ENCODE measurements around the gene OR10AD1.
A peak's percentile ranks its signal among the peaks of the same experiment; 100 is the strongest.
"Not testable (repeated sequence)": the region's sequence is repeated elsewhere in the genome, so short reads cannot be mapped to it uniquely, and the experiment has no call there.

OR10AD1 gene

GRCh38 chr12:48203192-48203591 lies at the start of gene OR10AD1:
TSS of gene OR10AD1 (minus strand) at chr12:48203292. CDS start at chr12:48203292, 0 bp downstream.
- no peak for DNase-seq

GRCh38 chr12:48247181-48247966 lies 44.3 kb upstream of the OR10AD1 start:
- no peak for DNase-seq

GRCh38 chr12:48237162-48237561 lies 34.1 kb upstream of the OR10AD1 start:
- DNase-seq: no peak

- no peak for DNase-seq
These were observed 32.8 kb upstream of the OR10AD1 start for GRCh38 chr12:48235796-48236333.

GRCh38 chr12:48231169-48231958 lies 28.3 kb upstream of the OR10AD1 start:
- not testable (repeated sequence) for DNase-seq

- DNase-seq: not testable (repeated sequence)
These were observed 21.4 kb upstream of the OR10AD1 start for GRCh38 chr12:48224533-48224932.

GRCh38 chr12:48221645-48222044 lies 18.6 kb upstream of the OR10AD1 start:
- DNase-seq: no peak

GRCh38 chr12:48220701-48221100 lies 17.6 kb upstream of the OR10AD1 start:
- DNase-seq: no peak

- DNase-seq: no peak
These were observed 16.5 kb upstream of the OR10AD1 start for GRCh38 chr12:48219631-48220030.

- DNase-seq: peak; percentile 68
These were observed 13.7 kb upstream of the OR10AD1 start for GRCh38 chr12:48216785-48217184.

GRCh38 chr12:48209495-48209894 lies 6.4 kb upstream of the OR10AD1 start:
- DNase-seq: not testable (repeated sequence)

- DNase-seq: no peak
These were observed 326 bp downstream of the OR10AD1 start for GRCh38 chr12:48202766-48203165.

- no peak for DNase-seq
These were observed 1.6 kb downstream of the OR10AD1 start for GRCh38 chr12:48201516-48201915.

- DNase-seq: no peak
These were observed 2.0 kb downstream of the OR10AD1 start for GRCh38 chr12:48201091-48201490.

- DNase-seq: no peak
These were observed 3.3 kb downstream of the OR10AD1 start for GRCh38 chr12:48199774-48200221.

- DNase-seq: no peak
These were observed 4.1 kb downstream of the OR10AD1 start for GRCh38 chr12:48198985-48199384.

- DNase-seq: no peak
These were observed 4.5 kb downstream of the OR10AD1 start for GRCh38 chr12:48198672-48198971.

- peak; percentile 73 for DNase-seq
These were observed 5.0 kb downstream of the OR10AD1 start for GRCh38 chr12:48197971-48198671.

- DNase-seq: no peak
These were observed 5.5 kb downstream of the OR10AD1 start for GRCh38 chr12:48197549-48197970.

GRCh38 chr12:48194799-48195201 lies 8.3 kb downstream of the OR10AD1 start:
- DNase-seq: no peak

GRCh38 chr12:48193623-48194022 lies 9.5 kb downstream of the OR10AD1 start:
- no peak for DNase-seq

- no peak for DNase-seq
These were observed 10.2 kb downstream of the OR10AD1 start for GRCh38 chr12:48192861-48193260.

GRCh38 chr12:48191096-48191495 lies 12.0 kb downstream of the OR10AD1 start:
- DNase-seq: no peak
